ENCODE measurements around the gene MSI2. TPM values are rescaled to one million over a fixed set of nuclear protein-coding genes. Genes with fewer than 3 reads are reported as not detected.
A peak's percentile ranks its signal among the peaks of the same experiment; 100 is the strongest.

MSI2 gene
- total RNA-seq, 1 donor from 2014 or later = 140 TPM

GRCh38 chr17:57447357-57447989 lies 191.2 kb downstream of the MSI2 start:
- Mint-ChIP-seq H3K27me3 (ENCODE audit: low read depth) (no peaks in the 10 kb centered on the region), H3K4me1 (peaks cover 78% of the 10 kb centered on the region), H3K36me3 (ENCODE audit: low read depth) (peaks cover 2% of the 10 kb centered on the region), H3K9me3 (no peaks in the 10 kb centered on the region), H3K27ac (ENCODE audit: unreplicated experiment) (peak overlapping the region; percentile 68), H3K4me3 (peak overlapping the region; percentile 13)
- TF ChIP-seq CTCF (conservative IDR thresholded peaks at IDR 0.05) = no peak
- DNase-seq (ENCODE audit: low read depth, low spot score) = no peak

DNA sequence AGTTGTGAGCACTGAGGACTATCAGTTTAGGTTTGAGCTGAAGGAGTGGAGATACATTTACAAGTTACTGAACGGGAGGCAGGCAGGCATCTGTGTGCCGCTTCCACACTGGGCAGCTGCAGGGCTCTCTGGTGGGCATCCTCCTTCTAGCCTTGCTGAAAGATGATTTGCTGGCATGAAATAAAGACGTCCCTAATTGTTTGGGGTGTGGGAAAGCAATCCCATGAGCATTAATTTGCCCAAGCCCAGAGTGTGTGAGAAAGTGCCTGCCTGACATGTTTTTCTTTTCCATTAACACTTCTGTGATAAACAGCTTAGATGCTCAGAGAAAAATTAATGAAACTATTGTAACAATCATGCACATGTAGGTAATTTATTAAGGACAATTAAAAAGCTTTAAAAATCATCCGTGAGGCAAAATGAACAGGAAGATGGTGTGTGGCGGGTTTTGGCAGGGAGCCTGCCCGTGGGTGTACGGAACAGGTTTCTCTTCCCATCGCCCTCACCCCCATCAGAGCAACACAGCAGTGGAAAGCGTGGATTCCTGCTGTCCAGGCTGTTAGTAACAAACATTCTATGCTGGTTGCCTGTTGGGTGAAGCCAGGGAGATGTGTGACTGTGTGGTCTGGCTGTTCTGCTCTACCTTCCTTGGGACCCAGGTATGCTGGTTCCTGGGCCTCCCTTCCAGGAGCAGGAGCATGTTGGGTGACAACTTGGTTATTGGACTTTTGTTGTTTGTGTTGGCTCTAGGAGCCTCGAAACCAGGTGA lies 191.9 kb downstream of the MSI2 start:
- no peak for TF ChIP-seq CTCF (conservative IDR thresholded peaks at IDR 0.05)
- DNase-seq (ENCODE audit: low read depth, low spot score) = no peak
- Mint-ChIP-seq H3K27ac (ENCODE audit: unreplicated experiment) (peak overlapping the region; percentile 68), H3K27me3 (ENCODE audit: low read depth) (no peaks in the 10 kb centered on the region), H3K4me3 (peak overlapping the region; percentile 13), H3K36me3 (ENCODE audit: low read depth) (peaks cover 2% of the 10 kb centered on the region), H3K9me3 (no peaks in the 10 kb centered on the region), H3K4me1 (peaks cover 74% of the 10 kb centered on the region)

DNA sequence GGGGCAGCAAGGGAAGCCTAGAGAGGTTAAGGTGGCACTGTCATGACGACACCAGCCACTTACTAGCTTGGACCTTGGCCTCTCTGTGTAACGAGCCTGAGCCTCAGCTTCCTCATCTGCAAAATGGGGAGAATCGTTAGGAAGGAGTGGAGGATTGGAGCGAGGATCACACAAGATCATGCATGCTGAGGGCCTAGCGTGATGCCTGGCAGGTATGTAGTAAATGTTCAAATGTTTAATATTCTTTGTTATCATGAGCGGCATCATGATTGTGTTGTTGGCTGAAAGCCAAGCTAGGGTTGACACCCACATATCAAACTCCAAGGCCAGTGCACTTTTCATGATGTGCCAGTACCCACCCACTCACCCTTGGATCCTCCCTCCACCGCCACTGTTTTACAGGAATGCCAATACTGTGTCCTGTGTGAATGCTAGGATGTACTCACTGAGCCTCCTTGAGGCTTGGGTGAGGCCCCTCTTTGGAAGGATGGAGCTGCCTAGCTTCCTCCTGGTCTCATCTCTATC lies 192.5 kb downstream of the MSI2 start:
- H3K4me1 Mint-ChIP-seq = peaks cover 73% of the 10 kb centered on the region
- TF ChIP-seq CTCF (conservative IDR thresholded peaks at IDR 0.05) = no peak

GRCh38 chr17:57451191-57451590 lies 194.9 kb downstream of the MSI2 start:
- Mint-ChIP-seq H3K27ac (ENCODE audit: unreplicated experiment) (peak overlapping the region; percentile 1), H3K4me3 (no peak overlapping the region), H3K27me3 (ENCODE audit: low read depth) (no peaks in the 10 kb centered on the region), H3K36me3 (ENCODE audit: low read depth) (peaks cover 10% of the 10 kb centered on the region), H3K9me3 (no peaks in the 10 kb centered on the region), H3K4me1 (peaks cover 68% of the 10 kb centered on the region)
- DNase-seq (ENCODE audit: low read depth, low spot score) = no peak
- TF ChIP-seq CTCF (conservative IDR thresholded peaks at IDR 0.05) = no peak

More for the DNA sequence above, 192.5 kb downstream of the MSI2 start:
- Mint-ChIP-seq H3K9me3 (no peaks in the 10 kb centered on the region), H3K4me3 (peak overlapping the region; percentile 7), H3K36me3 (ENCODE audit: low read depth) (peaks cover 5% of the 10 kb centered on the region), H3K27ac (ENCODE audit: unreplicated experiment) (peak overlapping the region; percentile 91), H3K27me3 (ENCODE audit: low read depth) (no peaks in the 10 kb centered on the region)
- no peak for DNase-seq (ENCODE audit: low read depth, low spot score)

DNA sequence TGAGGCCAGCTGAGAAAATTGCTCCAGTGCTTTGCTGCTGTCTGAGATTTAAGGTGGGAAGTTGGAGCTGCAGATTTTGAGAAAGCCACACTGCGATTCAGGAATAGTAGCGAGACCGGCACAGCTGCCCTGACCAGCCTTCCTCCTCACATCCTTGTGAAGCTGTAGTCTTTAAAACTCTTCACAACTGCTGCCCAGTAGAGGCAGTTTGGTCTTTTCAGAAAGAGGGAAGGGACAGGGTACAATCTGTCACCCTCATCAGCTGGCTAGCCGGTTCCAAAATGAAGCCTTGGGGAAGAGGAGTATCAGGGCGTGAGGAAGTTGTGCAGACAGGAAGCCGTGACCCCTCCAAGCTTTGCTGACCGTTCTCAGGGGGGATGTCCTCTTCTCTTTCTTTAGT lies 195.3 kb downstream of the MSI2 start:
- Mint-ChIP-seq H3K4me1 (peaks cover 66% of the 10 kb centered on the region), H3K36me3 (ENCODE audit: low read depth) (peaks cover 12% of the 10 kb centered on the region), H3K9me3 (no peaks in the 10 kb centered on the region), H3K4me3 (peak overlapping the region; percentile 15), H3K27me3 (ENCODE audit: low read depth) (no peaks in the 10 kb centered on the region), H3K27ac (ENCODE audit: unreplicated experiment) (peak overlapping the region; percentile 57)
- DNase-seq (ENCODE audit: low read depth, low spot score) = no peak
- no peak for TF ChIP-seq CTCF (conservative IDR thresholded peaks at IDR 0.05)

All from neural crest cell (in vitro differentiated cells).